ENCODE results near the gene ACR. TPM values are rescaled to one million over a fixed set of nuclear protein-coding genes. Genes with fewer than 3 reads are reported as not detected.

ACR gene
- not detected for total RNA-seq
- long read RNA-seq = 0 reads

GRCh38 chr22:50737728-50738648 is at the start of gene ACR:
ACR (plus strand) TSS chr22:50738204; CDS start chr22:50738236, 32 bp downstream.
- no peak for ATAC-seq
- no peak for DNase-seq
- intact Hi-C loops (cut with micrococcal nuclease) = no loop called here

GRCh38 chr22:50688448-50688847 is 49.6 kb upstream of the ACR start:
- intact Hi-C loops (cut with micrococcal nuclease) = no loop called here
- no peak for DNase-seq
- no peak for ATAC-seq

GRCh38 chr22:50691521-50691920 is 46.5 kb upstream of the ACR start:
- DNase-seq (no peak), ATAC-seq (no peak)
- intact Hi-C loops (cut with micrococcal nuclease) = no loop called here

- ATAC-seq (no peak), DNase-seq (no peak)
- intact Hi-C loops (cut with micrococcal nuclease) = no loop called here
Observed at GRCh38 chr22:50693462-50693861, 44.5 kb upstream of the ACR start.

- intact Hi-C loops (cut with micrococcal nuclease) = no loop called here
- DNase-seq (no peak), ATAC-seq (no peak)
Observed at GRCh38 chr22:50694099-50694605, 43.9 kb upstream of the ACR start.

GRCh38 chr22:50694766-50695420 is 43.1 kb upstream of the ACR start:
- ATAC-seq (no peak), DNase-seq (peak; percentile 15)
- intact Hi-C loops (cut with micrococcal nuclease) = no loop called here

GRCh38 chr22:50695421-50696250 is 42.4 kb upstream of the ACR start:
- intact Hi-C loops (cut with micrococcal nuclease) = no loop called here
- no peak for ATAC-seq
- DNase-seq = peak; percentile 23

GRCh38 chr22:50696251-50696798 is 41.7 kb upstream of the ACR start:
- no peak for DNase-seq
- peak; percentile 61 for ATAC-seq
- intact Hi-C loops (cut with micrococcal nuclease) = no loop called here

- intact Hi-C loops (cut with micrococcal nuclease) = no loop called here
- ATAC-seq (peak; percentile 80), DNase-seq (no peak)
Observed at GRCh38 chr22:50696799-50697561, 41.0 kb upstream of the ACR start.

GRCh38 chr22:50697667-50698506 is 40.1 kb upstream of the ACR start:
- ATAC-seq (no peak), DNase-seq (no peak)
- intact Hi-C loops (cut with micrococcal nuclease) = no loop called here

- intact Hi-C loops (cut with micrococcal nuclease) = no loop called here
- no peak for ATAC-seq
- no peak for DNase-seq
Observed at GRCh38 chr22:50698546-50698945, 39.5 kb upstream of the ACR start.

- DNase-seq (peak; percentile 22), ATAC-seq (no peak)
- intact Hi-C loops (cut with micrococcal nuclease) = no loop called here
Observed at GRCh38 chr22:50699001-50699755, 38.8 kb upstream of the ACR start.

GRCh38 chr22:50699756-50700386 is 38.1 kb upstream of the ACR start:
- DNase-seq (peak; percentile 24), ATAC-seq (no peak)
- intact Hi-C loops (cut with micrococcal nuclease) = no loop called here

- intact Hi-C loops (cut with micrococcal nuclease) = no loop called here
- DNase-seq (peak; percentile 33), ATAC-seq (no peak)
Observed at GRCh38 chr22:50700387-50701075, 37.5 kb upstream of the ACR start.

GRCh38 chr22:50701076-50701419 is 37.0 kb upstream of the ACR start:
- no peak for ATAC-seq
- intact Hi-C loops (cut with micrococcal nuclease) = no loop called here
- peak; percentile 29 for DNase-seq
